Ovary (tissue), 9 donors: ENCODE data around the gene AGPAT4. TPM values are rescaled to one million over a fixed set of nuclear protein-coding genes. Genes with fewer than 3 reads are reported as not detected.
"Not testable (repeated sequence)": the region's sequence is repeated elsewhere in the genome, so short reads cannot be mapped to it uniquely, and the experiment has no call there.

ENCODE experiments used
- DNase-seq, 5 donors: peaks; one replicate each; pipeline ENCODE4 v3.0.0-alpha.2; 2019 to 2020
- H3K27ac ChIP-seq, 2 donors: fragments of 200-600 bp; one replicate each; pipeline versions ENCODE4 v1.5.1 to v1.8.0; 2019 to 2022
- H3K27me3 ChIP-seq: fragments of 200-600 bp; one replicate; pipeline ENCODE4 v1.8.0; 2022
- H3K36me3 ChIP-seq: fragments of 200-600 bp; sonication (generic); one replicate; pipeline ENCODE4 v1.5.1; 2019
- H3K4me1 ChIP-seq: one replicate; pipeline ENCODE4 v1.8.1; 2013; ENCODE audit warnings: mild to moderate bottlenecking, moderate library complexity; ENCODE audit not compliant: insufficient read depth
- H3K4me3 ChIP-seq: fragments of 200-600 bp; sonication (generic); one replicate; pipeline ENCODE4 v1.5.1; 2017
- H3K9me3 ChIP-seq, 2 donors: fragments of 200-600 bp in 1 of 2; sonication (generic) in 1 of 2; one replicate each; pipeline versions ENCODE4 v1.5.1 to v1.8.1; 2013 to 2019; ENCODE audit warnings: mild to moderate bottlenecking in 1 of 2, moderate library complexity in 1 of 2
- EP300 ChIP-seq: sonication (generic); formaldehyde crosslinking; IDR thresholded peaks from one replicate; pipeline ENCODE4 v1.6.1; 2017; ENCODE audit warnings: antibody characterized with exemption
- POLR2A ChIP-seq: fragments of 450-650 bp; IDR thresholded peaks from one replicate; pipeline ENCODE4 v1.6.1; 2017; ENCODE audit warnings: antibody characterized with exemption, mild to moderate bottlenecking, moderate library complexity
- WGBS, 3 donors: extraction: QIAGEN DNeasy Blood & Tissue Kit in 1 of 3; methylation state at CpG; one replicate each; pipeline versions ENCODE4 v1.1.5 to v1.1.7; 2013 to 2017; 5-methylcytosine and 5-hydroxymethylcytosine counted together
- intact Hi-C, 4 donors: fragments of 100-400 bp; cut with DNase I; formaldehyde crosslinking; loops; one replicate each; pipeline versions ENCODE4 v1.11.0 to v1.15.1; 2022 to 2023
- polyA plus RNA-seq, 2 donors: library from polyadenylated mRNA; stranded (reverse); fragments of 200-250 nt in 1 of 2; fragments of 350-450 nt in 1 of 2; fragmentation: Illumina TruSeq in 1 of 2; extraction: RNeasy Lipid Tissue Mini Kit (QIAGEN cat#74804) in 1 of 2; gene quantifications; one replicate each; pipeline ENCODE4 v1.2.3, GENCODE V29; 2013 to 2014
- total RNA-seq, 7 donors: library from RNA; depleted of rRNA in 2 of 7; stranded (reverse); fragments of >200 nt in 2 of 7; fragmentation: NEBNext Ultra II Directional in 3 of 7; extraction: Animal tissue kit (Norgen Biotek cat#: 25700) in 3 of 7; gene quantifications; one replicate each; pipeline versions ENCODE4 v1.1.0 to v1.2.4, GENCODE V29; 2016 to 2023
- TF ChIP-seq, protein P1 (sequence below), 3 donors: fragments of 450-650 bp in 2 of 3; fragments of 200-600 bp in 1 of 3; IDR thresholded peaks; one replicate each; pipeline versions ENCODE4 v1.5.1 to v1.8.0; 2016 to 2022; ENCODE audit warnings: antibody characterized with exemption in 3 of 3, mild to moderate bottlenecking in 1 of 3
- donor health status: DM: no; HTN: no; CAD: no; lungs with moderate emphysema.
- donor health status: DM: no; HTN: no; CAD: no.
- donor health status: Bipolar disorder and iron deficiency.
- donor health status: DM: yes; HTN: yes; CAD: no.
- donor health status: DM: no; HTN: no; CAD: no.
- donor health status: DM: yes; HTN: yes; CAD: no.

Gene AGPAT4
- total and polyA plus RNA-seq, 9 donors = 4.4 to 13.7 (median 8.9) TPM

DNA sequence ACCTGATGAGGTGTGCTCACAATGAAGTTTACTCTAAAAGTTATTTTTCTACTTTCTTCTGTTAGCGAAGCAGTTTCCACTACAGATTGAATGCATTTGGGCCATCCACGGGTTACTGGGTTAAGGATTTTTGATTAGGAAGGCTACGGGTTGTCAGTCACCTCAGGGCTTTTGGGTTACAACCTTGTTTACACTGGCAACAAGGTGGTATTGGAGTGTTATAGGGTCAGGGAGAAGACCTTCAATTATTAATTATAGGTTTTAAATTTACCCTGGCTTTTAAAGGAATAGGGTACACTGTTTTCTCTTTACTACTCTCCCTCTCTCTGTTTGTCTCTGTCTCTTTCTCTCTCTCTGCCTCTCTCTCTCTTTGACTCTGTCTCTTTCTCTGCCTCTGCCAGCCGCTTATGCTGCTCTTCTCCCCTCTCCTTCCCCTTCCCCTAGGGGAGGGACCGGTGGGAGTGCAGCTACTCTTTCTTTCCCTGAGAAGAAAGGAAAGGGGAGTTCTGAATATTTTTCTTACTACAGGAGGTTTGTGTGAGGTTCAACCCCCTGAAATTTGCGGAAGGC lies 40.2 kb upstream of the AGPAT4 start:
- no peak for DNase-seq
- Histone ChIP-seq H3K36me3 (no peaks in the 10 kb centered on the region), H3K9me3 (no peaks in the 10 kb centered on the region), H3K4me3 (no peak overlapping the region), H3K27me3 (no peaks in the 10 kb centered on the region), H3K4me1 (no peaks in the 10 kb centered on the region), H3K27ac (no peak overlapping the region)
- intact Hi-C loops = no loop called here
- no peak for TF ChIP-seq POLR2A
- TF ChIP-seq, protein P1, sequence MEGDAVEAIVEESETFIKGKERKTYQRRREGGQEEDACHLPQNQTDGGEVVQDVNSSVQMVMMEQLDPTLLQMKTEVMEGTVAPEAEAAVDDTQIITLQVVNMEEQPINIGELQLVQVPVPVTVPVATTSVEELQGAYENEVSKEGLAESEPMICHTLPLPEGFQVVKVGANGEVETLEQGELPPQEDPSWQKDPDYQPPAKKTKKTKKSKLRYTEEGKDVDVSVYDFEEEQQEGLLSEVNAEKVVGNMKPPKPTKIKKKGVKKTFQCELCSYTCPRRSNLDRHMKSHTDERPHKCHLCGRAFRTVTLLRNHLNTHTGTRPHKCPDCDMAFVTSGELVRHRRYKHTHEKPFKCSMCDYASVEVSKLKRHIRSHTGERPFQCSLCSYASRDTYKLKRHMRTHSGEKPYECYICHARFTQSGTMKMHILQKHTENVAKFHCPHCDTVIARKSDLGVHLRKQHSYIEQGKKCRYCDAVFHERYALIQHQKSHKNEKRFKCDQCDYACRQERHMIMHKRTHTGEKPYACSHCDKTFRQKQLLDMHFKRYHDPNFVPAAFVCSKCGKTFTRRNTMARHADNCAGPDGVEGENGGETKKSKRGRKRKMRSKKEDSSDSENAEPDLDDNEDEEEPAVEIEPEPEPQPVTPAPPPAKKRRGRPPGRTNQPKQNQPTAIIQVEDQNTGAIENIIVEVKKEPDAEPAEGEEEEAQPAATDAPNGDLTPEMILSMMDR (IDR thresholded peaks at IDR 0.05) = no peak
- TF ChIP-seq EP300 = no peak
- WGBS, 3 donors = 81 to 91% (median 90%) methylated on average over 6 of the region's 6 CpGs

GRCh38 chr6:161313475-161313874 lies 39.6 kb upstream of the AGPAT4 start:
- intact Hi-C loops, H3K27ac ChIP-seq, DNase-seq, H3K36me3 ChIP-seq, H3K9me3 ChIP-seq, H3K4me1 ChIP-seq, H3K4me3 ChIP-seq, H3K27me3 ChIP-seq: not testable (repeated sequence)
- WGBS, 3 donors = 62 to 69% (median 69%) methylated on average over 3 of the region's 3 CpGs

DNA sequence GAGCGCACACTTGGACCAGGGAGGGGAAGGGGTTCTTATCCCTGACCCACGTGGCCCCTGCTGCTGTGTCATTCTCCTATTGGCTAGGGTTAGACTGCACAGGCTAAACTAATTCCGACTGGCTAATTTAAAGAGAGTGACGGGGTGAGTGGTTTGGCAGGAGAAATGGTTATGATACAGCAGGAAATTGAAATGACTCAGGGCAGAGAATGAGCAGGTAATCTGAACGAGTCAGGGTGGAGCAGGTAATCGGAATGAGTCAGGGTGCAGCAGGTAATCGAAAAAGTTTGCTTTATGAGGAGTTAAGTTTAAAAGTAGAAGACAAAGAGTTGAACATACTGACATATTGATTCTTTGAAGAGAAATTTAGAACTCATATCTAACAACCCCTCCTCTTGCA lies 35.9 kb upstream of the AGPAT4 start:
- 89 to 91% (median 91%) methylated on average over 7 of the region's 7 CpGs for WGBS, 3 donors
- H3K36me3 ChIP-seq, H3K9me3 ChIP-seq, H3K4me1 ChIP-seq, DNase-seq, H3K27ac ChIP-seq, H3K27me3 ChIP-seq, H3K4me3 ChIP-seq: not testable (repeated sequence)
- intact Hi-C loops = loop anchor here in 1 of 4 donors (5.0 kb wide), 1 partner anchor 742 kb away; no protein-coding TSS in a partner anchor

DNA sequence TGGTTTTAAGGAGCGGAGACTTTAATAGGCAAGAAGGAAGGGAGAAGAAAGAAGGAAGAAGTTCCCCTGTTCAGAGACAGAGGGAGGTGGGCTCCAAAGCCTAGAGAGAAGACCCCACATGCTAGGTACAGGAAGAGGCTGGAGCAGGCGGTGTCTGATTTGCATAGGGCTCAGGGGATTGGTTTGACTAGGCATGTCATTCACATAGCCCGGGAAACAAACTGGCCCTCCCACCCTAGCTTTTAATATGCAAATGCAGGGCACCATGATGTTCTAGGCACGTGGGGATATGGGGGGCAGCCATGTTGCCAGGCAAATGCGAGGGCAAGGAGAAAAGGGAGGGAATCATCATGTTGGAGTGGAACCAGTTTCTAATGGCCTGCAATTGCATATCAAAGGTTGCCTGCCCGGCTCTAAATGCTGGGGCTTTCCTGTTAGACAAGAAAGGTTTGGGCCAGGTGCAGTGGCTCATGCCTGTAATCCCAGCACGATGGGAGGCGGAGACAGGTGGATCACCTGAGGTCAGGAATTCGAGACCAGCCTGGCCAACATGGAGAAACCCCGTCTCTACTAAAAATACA lies 34.3 kb upstream of the AGPAT4 start:
- intact Hi-C loops = loop anchor here in 1 of 4 donors (5.0 kb wide), 1 partner anchor 741 kb away; no protein-coding TSS in a partner anchor

DNA sequence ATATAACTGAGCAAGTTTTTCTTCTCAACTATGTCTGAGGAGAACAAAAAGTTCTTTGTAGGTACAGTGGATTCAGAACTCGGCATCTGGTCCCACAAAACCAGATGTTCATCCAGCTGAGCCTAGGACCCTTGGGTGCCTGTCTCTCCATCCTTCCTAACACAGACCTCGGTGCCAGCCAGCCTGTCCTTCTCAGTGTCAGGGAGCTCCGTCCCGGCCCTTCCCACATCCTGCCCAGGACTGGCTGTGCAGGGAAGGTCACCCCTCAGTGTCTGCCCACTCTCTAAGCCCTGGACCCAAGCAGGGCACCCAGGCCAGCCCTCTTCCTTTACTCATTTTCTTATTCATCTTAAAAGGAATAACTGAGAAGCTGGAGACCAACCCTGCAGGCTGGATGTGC lies 32.0 kb upstream of the AGPAT4 start:
- Histone ChIP-seq H3K27ac (no peak overlapping the region), H3K4me3 (no peak overlapping the region), H3K27me3 (no peaks in the 10 kb centered on the region), H3K9me3 (no peaks in the 10 kb centered on the region), H3K36me3 (no peaks in the 10 kb centered on the region), H3K4me1 (no peaks in the 10 kb centered on the region)
- intact Hi-C loops = loop anchor here in 1 of 4 donors (5.0 kb wide), 1 partner anchor 739 kb away; no protein-coding TSS in a partner anchor
- TF ChIP-seq, protein P1 (IDR thresholded peaks at IDR 0.05) = no peak
- no peak for TF ChIP-seq EP300
- TF ChIP-seq POLR2A = no peak
- whole genome bisulfite sequencing, 3 donors = 68 to 80% (median 69%) methylated on average over 4 of the region's 4 CpGs
- no peak for DNase-seq

More for the DNA sequence above, 34.3 kb upstream of the AGPAT4 start:
- H3K27ac ChIP-seq = no peak overlapping the region
- H3K4me1 ChIP-seq = no peaks in the 10 kb centered on the region
- DNase-seq = no peak
- no peak overlapping the region for H3K4me3 ChIP-seq
- no peaks in the 10 kb centered on the region for H3K36me3 ChIP-seq
- 82 to 86% (median 83%) methylated on average over 10 of the region's 10 CpGs for WGBS, 3 donors
- no peaks in the 10 kb centered on the region for H3K9me3 ChIP-seq
- no peaks in the 10 kb centered on the region for H3K27me3 ChIP-seq
- TF ChIP-seq, protein P1 (IDR thresholded peaks at IDR 0.05) = no peak
- TF ChIP-seq EP300 = no peak
- TF ChIP-seq POLR2A = no peak
